Panc1 (cell line): Measurements from ENCODE around the gene APOO. TPM values are rescaled to one million over a fixed set of nuclear protein-coding genes. Genes with fewer than 3 reads are reported as not detected.
"Not testable (repeated sequence)": the region's sequence is repeated elsewhere in the genome, so short reads cannot be mapped to it uniquely, and the experiment has no call there.

Experiments used
- ATAC-seq: fragments of 200-7000 bp; cut with Tn5 transposase; 2 replicates; pipeline ENCODE4 v1.9.1; 2020; ENCODE audit warnings: mild to moderate bottlenecking, moderate library complexity
- BruUV-seq: library from RNA; stranded (reverse); fragments of 400-500 nt; replicated peaks from 2 replicates; lab custom pipeline; 2021; lab: Mats Ljungman, UMichigan
- CTCF ChIA-PET: fragments of 300-600 bp; sonication (Branson Sonifier 250); formaldehyde crosslinking; loops from one replicate; lab custom pipeline; 2022; ENCODE audit warnings: antibody characterized with exemption; lab: Charles Lee
- POLR2A ChIA-PET: fragments of 300-600 bp; sonication (Branson Sonifier 250); formaldehyde crosslinking; loops from one replicate; lab custom pipeline; 2022; ENCODE audit warnings: antibody characterized with exemption; lab: Charles Lee
- DNase-seq: peaks from one replicate; pipeline ENCODE4 v3.0.0-alpha.2; 2010; ENCODE audit warnings: low read depth, low spot score
- H3K27ac ChIP-seq: 2 replicates; pipeline ENCODE4 v1.5.1; 2011; ENCODE audit warnings: mild to moderate bottlenecking, low read length, inconsistent platforms
- H3K27me3 ChIP-seq: fragments of 200-500 bp; sonication (Bioruptor generic); 2 replicates; pipeline ENCODE4 v1.6.0; 2014; ENCODE audit warnings: low read length, inconsistent platforms; ENCODE audit not compliant: control insufficient read depth, insufficient read depth
- H3K36me3 ChIP-seq: fragments of 200-500 bp; sonication (Bioruptor generic); 2 replicates; pipeline ENCODE4 v1.5.1; 2014; ENCODE audit warnings: inconsistent platforms, mild to moderate bottlenecking, low read length, moderate library complexity; ENCODE audit not compliant: control insufficient read depth, insufficient read depth
- H3K4me1 ChIP-seq: 2 replicates; pipeline ENCODE4 v1.5.1; 2011; ENCODE audit warnings: inconsistent platforms, mild to moderate bottlenecking, low read length, moderate library complexity; ENCODE audit not compliant: control insufficient read depth, insufficient read depth
- H3K4me3 ChIP-seq, 2 experiments: 2 replicates each; pipeline ENCODE4 v1.5.1; 2011 to 2012; ENCODE audit warnings: low read depth in 2 of 2, low read length in 2 of 2, mild to moderate bottlenecking in 2 of 2, inconsistent platforms in 1 of 2, moderate library complexity in 1 of 2
- H3K9me3 ChIP-seq: fragments of 200-500 bp; sonication (Bioruptor generic); 2 replicates; pipeline ENCODE4 v1.5.1; 2014; ENCODE audit warnings: low read depth, mild to moderate bottlenecking, inconsistent platforms, low read length, moderate library complexity; ENCODE audit not compliant: control insufficient read depth, insufficient read depth
- POLR2AphosphoS5 ChIP-seq: IDR thresholded peaks from 2 replicates; pipeline ENCODE4 v1.6.1; 2012; ENCODE audit warnings: mild to moderate bottlenecking, low read depth, low read length, moderate library complexity
- SIN3A ChIP-seq: IDR thresholded peaks from 2 replicates; pipeline ENCODE4 v1.6.1; 2012; ENCODE audit warnings: low read depth, mild to moderate bottlenecking, low read length, moderate library complexity, borderline replicate concordance; ENCODE audit not compliant: insufficient read depth
- TCF7L2 ChIP-seq: IDR thresholded peaks from 2 replicates; pipeline ENCODE4 v1.6.1; 2011; ENCODE audit warnings: mild to moderate bottlenecking, low read depth, low read length, inconsistent platforms
- in situ Hi-C: cut with HindIII; loops from 2 replicates; pipeline ENCODE4 v1.10.0; 2016; ENCODE audit warnings: low sequenced_read_pairs, low pct_unique_long_range_greater_than_20kb
- intact Hi-C: fragments of 100-400 bp; cut with micrococcal nuclease; formaldehyde crosslinking; loops from one replicate; pipeline ENCODE4 v1.10.0; 2022; ENCODE audit not compliant: unreplicated experiment
- total RNA-seq: library from RNA; stranded (reverse); gene quantifications from one replicate; pipeline ENCODE4 v1.2.1, GENCODE V29; 2021; ENCODE audit not compliant: unreplicated experiment
- TF ChIP-seq, protein P1 (sequence below), 2 experiments: IDR thresholded peaks; 2 replicates each; pipeline ENCODE4 v1.6.1; 2011 to 2012; ENCODE audit warnings: low read depth in 2 of 2, control low read depth in 1 of 2, low read length in 1 of 2, mild to moderate bottlenecking in 1 of 2, moderate library complexity in 1 of 2; ENCODE audit not compliant: insufficient read depth in 1 of 2
- TF ChIP-seq, protein P2 (sequence below): fragments of 450-650 bp; IDR thresholded peaks from 2 replicates; pipeline ENCODE4 v1.5.1; 2017; ENCODE audit warnings: mild to moderate bottlenecking

The APOO gene
- total RNA-seq, 1 experiment from 2014 or later: 36.8 TPM

DNA sequence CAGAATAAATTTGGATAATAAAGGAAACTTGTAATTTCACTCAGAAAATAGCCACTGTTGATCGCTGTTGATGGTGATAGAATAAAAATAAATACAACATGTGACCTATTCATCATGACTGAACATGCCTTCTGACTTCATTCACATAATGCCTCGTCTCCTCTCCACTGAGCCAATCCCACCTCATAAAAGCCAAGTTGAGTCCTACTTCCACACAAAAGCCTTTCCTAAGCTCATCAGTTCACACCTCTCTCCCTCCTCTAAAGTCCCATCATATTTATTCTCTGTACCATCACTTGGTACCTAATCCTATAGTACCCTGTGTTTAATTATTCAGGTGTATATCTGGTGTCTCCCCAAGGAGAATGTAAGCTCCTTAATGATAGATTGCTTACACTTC is 37.7 kb downstream of the APOO start:
- intact Hi-C loops (no loop called here), in situ Hi-C loops (no loop called here)
- Histone ChIP-seq H3K36me3 (no peaks in the 10 kb centered on the region; the same call in 1 of the 2 replicates), H3K4me3 (no peak overlapping the region), H3K9me3 (no peaks in the 10 kb centered on the region), H3K27me3 (no peaks in the 10 kb centered on the region), H3K4me1 (no peaks in the 10 kb centered on the region), H3K27ac (no peak overlapping the region)
- ATAC-seq (no peak), DNase-seq (no peak)
- POLR2A ChIA-PET: no interaction called here
- TF ChIP-seq SIN3A (no peak), TCF7L2 (no peak), POLR2AphosphoS5 (no peak)
- TF ChIP-seq, protein P1, sequence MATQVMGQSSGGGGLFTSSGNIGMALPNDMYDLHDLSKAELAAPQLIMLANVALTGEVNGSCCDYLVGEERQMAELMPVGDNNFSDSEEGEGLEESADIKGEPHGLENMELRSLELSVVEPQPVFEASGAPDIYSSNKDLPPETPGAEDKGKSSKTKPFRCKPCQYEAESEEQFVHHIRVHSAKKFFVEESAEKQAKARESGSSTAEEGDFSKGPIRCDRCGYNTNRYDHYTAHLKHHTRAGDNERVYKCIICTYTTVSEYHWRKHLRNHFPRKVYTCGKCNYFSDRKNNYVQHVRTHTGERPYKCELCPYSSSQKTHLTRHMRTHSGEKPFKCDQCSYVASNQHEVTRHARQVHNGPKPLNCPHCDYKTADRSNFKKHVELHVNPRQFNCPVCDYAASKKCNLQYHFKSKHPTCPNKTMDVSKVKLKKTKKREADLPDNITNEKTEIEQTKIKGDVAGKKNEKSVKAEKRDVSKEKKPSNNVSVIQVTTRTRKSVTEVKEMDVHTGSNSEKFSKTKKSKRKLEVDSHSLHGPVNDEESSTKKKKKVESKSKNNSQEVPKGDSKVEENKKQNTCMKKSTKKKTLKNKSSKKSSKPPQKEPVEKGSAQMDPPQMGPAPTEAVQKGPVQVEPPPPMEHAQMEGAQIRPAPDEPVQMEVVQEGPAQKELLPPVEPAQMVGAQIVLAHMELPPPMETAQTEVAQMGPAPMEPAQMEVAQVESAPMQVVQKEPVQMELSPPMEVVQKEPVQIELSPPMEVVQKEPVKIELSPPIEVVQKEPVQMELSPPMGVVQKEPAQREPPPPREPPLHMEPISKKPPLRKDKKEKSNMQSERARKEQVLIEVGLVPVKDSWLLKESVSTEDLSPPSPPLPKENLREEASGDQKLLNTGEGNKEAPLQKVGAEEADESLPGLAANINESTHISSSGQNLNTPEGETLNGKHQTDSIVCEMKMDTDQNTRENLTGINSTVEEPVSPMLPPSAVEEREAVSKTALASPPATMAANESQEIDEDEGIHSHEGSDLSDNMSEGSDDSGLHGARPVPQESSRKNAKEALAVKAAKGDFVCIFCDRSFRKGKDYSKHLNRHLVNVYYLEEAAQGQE (IDR thresholded peaks at IDR 0.05; ENCODE audit: insufficient read depth in 1 of 2, low read depth in 2 of 2, low read length in 1 of 2): no peak
- TF ChIP-seq, protein P2, sequence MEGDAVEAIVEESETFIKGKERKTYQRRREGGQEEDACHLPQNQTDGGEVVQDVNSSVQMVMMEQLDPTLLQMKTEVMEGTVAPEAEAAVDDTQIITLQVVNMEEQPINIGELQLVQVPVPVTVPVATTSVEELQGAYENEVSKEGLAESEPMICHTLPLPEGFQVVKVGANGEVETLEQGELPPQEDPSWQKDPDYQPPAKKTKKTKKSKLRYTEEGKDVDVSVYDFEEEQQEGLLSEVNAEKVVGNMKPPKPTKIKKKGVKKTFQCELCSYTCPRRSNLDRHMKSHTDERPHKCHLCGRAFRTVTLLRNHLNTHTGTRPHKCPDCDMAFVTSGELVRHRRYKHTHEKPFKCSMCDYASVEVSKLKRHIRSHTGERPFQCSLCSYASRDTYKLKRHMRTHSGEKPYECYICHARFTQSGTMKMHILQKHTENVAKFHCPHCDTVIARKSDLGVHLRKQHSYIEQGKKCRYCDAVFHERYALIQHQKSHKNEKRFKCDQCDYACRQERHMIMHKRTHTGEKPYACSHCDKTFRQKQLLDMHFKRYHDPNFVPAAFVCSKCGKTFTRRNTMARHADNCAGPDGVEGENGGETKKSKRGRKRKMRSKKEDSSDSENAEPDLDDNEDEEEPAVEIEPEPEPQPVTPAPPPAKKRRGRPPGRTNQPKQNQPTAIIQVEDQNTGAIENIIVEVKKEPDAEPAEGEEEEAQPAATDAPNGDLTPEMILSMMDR: no peak
- CTCF ChIA-PET: no interaction called here
- BruUV-seq: no TSS peak

DNA sequence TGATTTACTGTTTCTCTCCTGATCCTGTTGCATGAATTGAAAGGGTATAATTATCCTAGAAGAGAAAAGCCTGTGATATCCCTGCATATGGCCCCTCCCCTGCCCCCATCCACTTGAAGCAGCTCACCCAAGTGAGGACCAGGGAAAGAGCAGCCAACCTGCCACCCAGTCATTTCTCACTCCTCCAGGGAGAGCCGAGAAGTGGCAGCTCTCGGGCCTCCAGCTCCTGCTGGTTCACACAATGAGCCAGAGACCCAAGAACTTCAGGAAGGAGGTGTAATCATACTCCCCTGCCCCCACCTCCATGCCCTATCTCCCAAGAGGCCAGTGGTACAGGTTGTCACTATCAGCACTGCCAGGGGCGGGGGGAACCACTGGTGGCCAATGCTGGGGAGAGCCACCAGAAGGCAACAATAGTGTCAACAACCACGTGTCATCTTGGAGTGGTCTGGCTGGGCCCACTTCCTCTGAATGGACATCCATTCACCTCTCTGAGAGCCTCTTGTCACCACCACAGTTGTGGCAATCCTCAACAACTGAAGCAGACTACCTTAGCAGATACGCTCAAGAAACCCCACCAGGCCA is 42.9 kb downstream of the APOO start:
- H3K4me1 ChIP-seq: no peaks in the 10 kb centered on the region
- ChIA-PET POLR2A (no interaction called here), CTCF (no interaction called here)
- TF ChIP-seq POLR2AphosphoS5 (no peak), TCF7L2 (no peak), SIN3A (no peak)
- TF ChIP-seq, protein P1 (IDR thresholded peaks at IDR 0.05; ENCODE audit: insufficient read depth in 1 of 2, low read depth in 2 of 2, low read length in 1 of 2): no peak
- TF ChIP-seq, protein P2: no peak
- intact Hi-C loops: no loop called here
- H3K36me3 ChIP-seq: no peaks in the 10 kb centered on the region; the same call in 1 of the 2 replicates
- no peak overlapping the region for H3K27ac ChIP-seq
- no peak overlapping the region for H3K4me3 ChIP-seq
- H3K9me3 ChIP-seq: no peaks in the 10 kb centered on the region
- BruUV-seq: no TSS peak
- no peaks in the 10 kb centered on the region for H3K27me3 ChIP-seq
- no peak for DNase-seq
- in situ Hi-C loops: no loop called here
- no peak for ATAC-seq

DNA sequence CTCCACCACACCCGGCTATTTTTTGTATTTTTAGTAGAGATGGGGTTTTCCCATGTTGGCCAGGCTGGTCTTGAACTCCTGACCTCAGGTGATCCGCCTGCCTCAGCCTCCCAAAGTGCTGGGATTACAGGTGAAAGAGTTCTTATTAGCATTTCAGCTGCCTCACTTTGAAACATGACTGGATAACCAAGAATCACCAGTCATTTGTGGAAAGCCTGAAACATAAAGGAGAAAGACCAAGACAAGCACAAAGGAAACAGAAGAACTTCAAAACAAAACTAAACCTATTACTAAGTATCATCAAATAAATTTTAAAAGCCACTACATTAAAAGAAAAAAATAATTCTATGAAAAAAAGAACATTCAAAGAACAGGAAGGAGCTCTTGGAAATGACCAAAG is 45.8 kb downstream of the APOO start:
- H3K27me3 ChIP-seq, H3K27ac ChIP-seq, ATAC-seq, CTCF ChIA-PET, in situ Hi-C loops, H3K4me1 ChIP-seq, BruUV-seq, H3K9me3 ChIP-seq, DNase-seq, intact Hi-C loops, H3K4me3 ChIP-seq, H3K36me3 ChIP-seq: not testable (repeated sequence)
- POLR2A ChIA-PET: interaction anchor here (1.2 kb wide), 1 partner anchor 12 kb away, joined by 15 read pairs; no protein-coding TSS in a partner anchor
